ENCODE results near the gene GFI1. TPM values are rescaled to one million over a fixed set of nuclear protein-coding genes. Genes with fewer than 3 reads are reported as not detected.

The GFI1 gene
- total and polyA plus RNA-seq, 9 donors: 0.12 to 0.92 (median 0.33) TPM; not detected in 1

GRCh38 chr1:92475029-92475428, 11.7 kb downstream of the GFI1 start:
- TF ChIP-seq POLR2A (IDR thresholded peaks at IDR 0.05) (no peak), CTCF (IDR thresholded peaks at IDR 0.05) (no peak), EP300 (IDR thresholded peaks at IDR 0.05) (no peak)
- Histone ChIP-seq H3K9me3 (no peaks in the 10 kb centered on the region), H3K4me3 (no peak overlapping the region), H3K36me3 (no peaks in the 10 kb centered on the region), H3K27ac (no peak overlapping the region), H3K27me3 (no peaks in the 10 kb centered on the region), H3K4me1 (ENCODE audit: insufficient read depth) (no peaks in the 10 kb centered on the region)
- DNase-seq: no peak
- intact Hi-C loops (cut with DNase I): no loop called here
- WGBS, 3 donors: 77 to 85% (median 84%) methylated on average over 3 of the region's 3 CpGs

- H3K27me3 ChIP-seq: no peaks in the 10 kb centered on the region
- no peak for TF ChIP-seq CTCF (IDR thresholded peaks at IDR 0.05)
- TF ChIP-seq POLR2A (IDR thresholded peaks at IDR 0.05): no peak
- TF ChIP-seq EP300 (IDR thresholded peaks at IDR 0.05): no peak
- no peak overlapping the region for H3K4me3 ChIP-seq
- no peaks in the 10 kb centered on the region for H3K9me3 ChIP-seq
- intact Hi-C loops (cut with DNase I): no loop called here
- WGBS, 3 donors: 78 to 85% (median 78%) methylated on average over 5 of the region's 5 CpGs
- DNase-seq: no peak
- no peaks in the 10 kb centered on the region for H3K36me3 ChIP-seq
- no peaks in the 10 kb centered on the region for H3K4me1 ChIP-seq (ENCODE audit: insufficient read depth)
- H3K27ac ChIP-seq: no peak overlapping the region
Measured at GRCh38 chr1:92473781-92474495, 12.8 kb downstream of the GFI1 start.

GRCh38 chr1:92470216-92470615, 16.5 kb downstream of the GFI1 start:
- Histone ChIP-seq H3K4me1 (ENCODE audit: insufficient read depth) (no peaks in the 10 kb centered on the region), H3K27me3 (no peaks in the 10 kb centered on the region), H3K36me3 (no peaks in the 10 kb centered on the region), H3K4me3 (no peak overlapping the region), H3K9me3 (no peaks in the 10 kb centered on the region), H3K27ac (no peak overlapping the region)
- WGBS, 3 donors: 88 to 92% (median 91%) methylated on average over 1 of the region's 1 CpG
- no peak for DNase-seq
- intact Hi-C loops (cut with DNase I): no loop called here
- TF ChIP-seq CTCF (IDR thresholded peaks at IDR 0.05) (no peak), POLR2A (IDR thresholded peaks at IDR 0.05) (no peak), EP300 (IDR thresholded peaks at IDR 0.05) (no peak)

GRCh38 chr1:92466683-92467352, 19.9 kb downstream of the GFI1 start:
- no peak for DNase-seq
- Histone ChIP-seq H3K4me1 (ENCODE audit: insufficient read depth) (no peaks in the 10 kb centered on the region), H3K9me3 (no peaks in the 10 kb centered on the region), H3K4me3 (no peak overlapping the region), H3K27me3 (no peaks in the 10 kb centered on the region), H3K27ac (no peak overlapping the region), H3K36me3 (no peaks in the 10 kb centered on the region)
- intact Hi-C loops (cut with DNase I): no loop called here
- no peak for TF ChIP-seq CTCF (IDR thresholded peaks at IDR 0.05)
- no peak for TF ChIP-seq POLR2A (IDR thresholded peaks at IDR 0.05)
- TF ChIP-seq EP300 (IDR thresholded peaks at IDR 0.05): no peak
- WGBS, 3 donors: 94 to 100% (median 94%) methylated on average over 1 of the region's 1 CpG

Measured in ovary (tissue), 9 donors.